Thoracic aorta (tissue), 2 donors: ENCODE measurements around the gene LYPLA2. TPM values are rescaled to one million over a fixed set of nuclear protein-coding genes. Genes with fewer than 3 reads are reported as not detected.
A peak's percentile ranks its signal among the peaks of the same experiment; 100 is the strongest.
"Not testable (repeated sequence)": the region's sequence is repeated elsewhere in the genome, so short reads cannot be mapped to it uniquely, and the experiment has no call there.

Source experiments
- ATAC-seq: fragments of 150-250 bp; one replicate; pipeline ENCODE4 v1.8.0; 2017; ENCODE audit warnings: low read depth; ENCODE audit not compliant: insufficient number of reproducible peaks, low FRiP score
- DNase-seq: peaks from one replicate; pipeline ENCODE4 v3.0.0-alpha.2; 2020; ENCODE audit warnings: low spot score
- H3K27ac ChIP-seq, 2 donors: fragments of 200-600 bp; sonication (generic); 1 replicate in 1 of 2; 2 replicates in 1 of 2; pipeline ENCODE4 v1.5.1; 2016; ENCODE audit warnings: mild to moderate bottlenecking in 2 of 2, moderate library complexity in 2 of 2
- H3K27me3 ChIP-seq: fragments of 200-600 bp; sonication (generic); replicated peaks from 2 replicates; pipeline ENCODE4 v1.6.0; 2016; ENCODE audit warnings: mild to moderate bottlenecking; ENCODE audit not compliant: insufficient read depth
- H3K36me3 ChIP-seq: fragments of 200-600 bp; sonication (generic); one replicate; pipeline ENCODE4 v1.5.1; 2016
- H3K4me1 ChIP-seq, 2 donors: fragments of 200-600 bp; sonication (generic); 1 replicate in 1 of 2; 2 replicates in 1 of 2; pipeline versions ENCODE4 v1.5.1 to v1.6.0; 2016; ENCODE audit warnings: low read depth in 2 of 2, mild to moderate bottlenecking in 1 of 2; ENCODE audit not compliant: control insufficient read depth in 1 of 2
- H3K4me3 ChIP-seq: fragments of 200-600 bp; sonication (generic); 2 replicates; pipeline ENCODE4 v1.5.1; 2016; ENCODE audit warnings: mild to moderate bottlenecking
- H3K9me3 ChIP-seq: fragments of 200-600 bp; sonication (generic); 2 replicates; pipeline ENCODE4 v1.5.1; 2016
- total RNA-seq, 2 donors: library from RNA; depleted of rRNA; stranded (reverse); fragments of >200 nt; gene quantifications; one replicate each; pipeline versions ENCODE4 v1.1.0 to v1.2.3, GENCODE V29; 2016
- TF ChIP-seq, protein P1 (sequence below): fragments of 200-600 bp; sonication (generic); IDR thresholded peaks from one replicate; pipeline ENCODE4 v1.5.1; 2019; ENCODE audit warnings: antibody characterized with exemption

The LYPLA2 gene
- total RNA-seq, 2 donors from 2014 or later = 29.6 to 37.2 TPM

- H3K4me1 ChIP-seq = peaks cover 6 to 14% of the 10 kb centered on the region in 2 donors
- ATAC-seq (no peak), DNase-seq (no peak)
- H3K36me3 ChIP-seq = no peaks in the 10 kb centered on the region
- no peak overlapping the region for H3K4me3 ChIP-seq
- TF ChIP-seq, protein P1, sequence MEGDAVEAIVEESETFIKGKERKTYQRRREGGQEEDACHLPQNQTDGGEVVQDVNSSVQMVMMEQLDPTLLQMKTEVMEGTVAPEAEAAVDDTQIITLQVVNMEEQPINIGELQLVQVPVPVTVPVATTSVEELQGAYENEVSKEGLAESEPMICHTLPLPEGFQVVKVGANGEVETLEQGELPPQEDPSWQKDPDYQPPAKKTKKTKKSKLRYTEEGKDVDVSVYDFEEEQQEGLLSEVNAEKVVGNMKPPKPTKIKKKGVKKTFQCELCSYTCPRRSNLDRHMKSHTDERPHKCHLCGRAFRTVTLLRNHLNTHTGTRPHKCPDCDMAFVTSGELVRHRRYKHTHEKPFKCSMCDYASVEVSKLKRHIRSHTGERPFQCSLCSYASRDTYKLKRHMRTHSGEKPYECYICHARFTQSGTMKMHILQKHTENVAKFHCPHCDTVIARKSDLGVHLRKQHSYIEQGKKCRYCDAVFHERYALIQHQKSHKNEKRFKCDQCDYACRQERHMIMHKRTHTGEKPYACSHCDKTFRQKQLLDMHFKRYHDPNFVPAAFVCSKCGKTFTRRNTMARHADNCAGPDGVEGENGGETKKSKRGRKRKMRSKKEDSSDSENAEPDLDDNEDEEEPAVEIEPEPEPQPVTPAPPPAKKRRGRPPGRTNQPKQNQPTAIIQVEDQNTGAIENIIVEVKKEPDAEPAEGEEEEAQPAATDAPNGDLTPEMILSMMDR = no peak
- H3K9me3 ChIP-seq = no peaks in the 10 kb centered on the region
- no peaks in the 10 kb centered on the region for H3K27me3 ChIP-seq
- no peak overlapping the region for H3K27ac ChIP-seq
These were observed 36.8 kb downstream of the LYPLA2 start for GRCh38 chr1:23827717-23828116.

DNA sequence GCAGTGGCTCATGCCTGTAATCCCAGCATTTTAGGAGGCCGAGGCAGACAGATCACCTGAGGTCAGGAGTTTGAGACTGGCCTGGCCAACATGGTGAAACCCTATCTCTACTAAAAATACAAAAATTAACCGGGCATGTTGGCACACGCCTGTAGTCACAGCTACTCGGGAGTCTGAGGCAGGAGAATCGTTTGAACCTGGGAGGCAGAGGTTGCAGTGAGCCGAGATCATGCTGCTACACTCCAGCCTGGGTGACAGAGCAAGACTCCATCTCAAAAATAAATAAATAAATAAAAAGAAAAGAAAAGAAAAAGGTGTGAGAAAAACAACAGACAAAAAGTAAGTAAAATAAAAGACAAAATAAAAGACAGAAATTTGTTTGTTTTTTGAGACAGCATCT, 43.2 kb downstream of the LYPLA2 start:
- H3K36me3 ChIP-seq, H3K4me1 ChIP-seq, H3K27me3 ChIP-seq, H3K9me3 ChIP-seq, H3K4me3 ChIP-seq, DNase-seq, ATAC-seq, H3K27ac ChIP-seq: not testable (repeated sequence)

- DNase-seq (no peak), ATAC-seq (no peak)
- TF ChIP-seq, protein P1 = no peak
- no peaks in the 10 kb centered on the region for H3K27me3 ChIP-seq
- no peaks in the 10 kb centered on the region for H3K36me3 ChIP-seq
- no peaks in the 10 kb centered on the region for H3K9me3 ChIP-seq
- H3K4me3 ChIP-seq = no peak overlapping the region
- no peak overlapping the region for H3K27ac ChIP-seq
- peaks cover 4 to 5% of the 10 kb centered on the region in 2 donors for H3K4me1 ChIP-seq
These were observed 45.1 kb downstream of the LYPLA2 start for GRCh38 chr1:23836037-23836436.

- ATAC-seq = no peak
These were observed 47.0 kb downstream of the LYPLA2 start for GRCh38 chr1:23837908-23838307.

DNA sequence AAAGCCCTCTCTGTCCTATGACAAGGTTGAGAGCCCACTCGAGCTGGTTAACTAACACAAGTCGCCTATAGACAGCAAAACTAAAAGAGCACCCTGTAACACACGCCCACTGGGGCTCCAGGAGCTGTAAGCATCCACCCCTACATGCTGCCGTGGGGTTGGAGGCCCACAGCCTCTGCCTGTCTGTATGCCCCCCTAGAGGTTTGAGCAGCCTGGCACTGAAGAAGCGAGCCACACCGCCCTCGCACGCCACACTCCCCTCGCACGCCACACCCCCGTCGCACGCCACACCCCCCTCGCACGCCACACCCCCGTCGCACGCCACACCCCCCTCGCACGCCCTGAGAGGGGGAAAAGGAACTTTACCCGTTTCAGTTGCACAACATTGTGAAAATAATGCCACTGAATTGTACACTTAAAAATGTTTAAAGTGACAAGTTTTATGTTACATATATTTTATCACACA, 47.5 kb downstream of the LYPLA2 start:
- ATAC-seq = peak; percentile 69
- TF ChIP-seq, protein P1 = no peak
- peaks cover 4 to 5% of the 10 kb centered on the region in 2 donors for H3K4me1 ChIP-seq
- no peaks in the 10 kb centered on the region for H3K9me3 ChIP-seq
- no peaks in the 10 kb centered on the region for H3K36me3 ChIP-seq
- peak overlapping the region; percentile 68 for H3K4me3 ChIP-seq
- no peak overlapping the region for H3K27ac ChIP-seq
- H3K27me3 ChIP-seq = no peaks in the 10 kb centered on the region
- DNase-seq = peak; percentile 7

More at GRCh38 chr1:23837908-23838307, 47.0 kb downstream of the LYPLA2 start:
- H3K36me3 ChIP-seq = no peaks in the 10 kb centered on the region
- DNase-seq = no peak
- TF ChIP-seq, protein P1 = no peak
- peaks cover 4 to 5% of the 10 kb centered on the region in 2 donors for H3K4me1 ChIP-seq
- H3K27ac ChIP-seq = no peak overlapping the region
- peak overlapping the region; percentile 68 for H3K4me3 ChIP-seq
- no peaks in the 10 kb centered on the region for H3K27me3 ChIP-seq
- H3K9me3 ChIP-seq = no peaks in the 10 kb centered on the region

DNA sequence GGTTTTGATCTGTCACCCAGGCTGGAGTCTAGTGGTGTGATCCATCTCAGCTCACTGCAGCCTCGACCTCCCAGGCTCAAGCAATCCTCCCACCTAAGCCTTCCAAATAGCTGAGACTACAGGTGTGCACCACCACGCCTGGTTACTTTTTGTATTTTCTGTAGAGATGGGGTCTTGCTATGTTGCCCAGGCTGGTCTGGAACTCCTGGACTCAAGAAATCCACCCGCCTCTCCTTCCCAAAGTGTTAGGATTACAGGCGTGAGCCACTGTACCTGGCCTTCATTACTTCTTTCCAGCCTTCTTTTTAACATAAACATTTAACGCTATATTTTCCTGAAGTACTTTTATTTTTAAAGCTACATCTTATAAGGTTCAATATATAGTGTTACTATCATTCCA, 52.7 kb downstream of the LYPLA2 start:
- H3K27ac ChIP-seq = no peak overlapping the region
- peaks cover 12% of the 10 kb centered on the region for H3K36me3 ChIP-seq
- DNase-seq (no peak), ATAC-seq (no peak)
- no peaks in the 10 kb centered on the region for H3K27me3 ChIP-seq
- no peaks in the 10 kb centered on the region for H3K9me3 ChIP-seq
- H3K4me3 ChIP-seq = no peak overlapping the region
- TF ChIP-seq, protein P1 = no peak
- H3K4me1 ChIP-seq = peaks cover 0 to 1% of the 10 kb centered on the region in 2 donors
